Coronary artery (tissue), 2 donors: Measurements from ENCODE around the gene IGF2.

Experiments used
- DNase-seq: peaks from one replicate; pipeline ENCODE4 v3.0.0-alpha.2; 2017; ENCODE audit warnings: low spot score
- H3K27ac ChIP-seq, 2 donors: fragments of 200-600 bp; sonication (generic); one replicate each; pipeline ENCODE4 v1.5.1; 2016 to 2019
- H3K4me3 ChIP-seq: fragments of 200-600 bp; sonication (generic); 2 replicates; pipeline ENCODE4 v1.5.1; 2016; ENCODE audit warnings: mild to moderate bottlenecking, moderate library complexity
- CTCF ChIP-seq: fragments of 200-600 bp; sonication (generic); IDR thresholded peaks from one replicate; pipeline ENCODE4 v1.5.1; 2019; ENCODE audit warnings: antibody characterized with exemption

IGF2 gene

GRCh38 chr11:2158296-2158737 lies 19.1 kb upstream of the IGF2 start:
- Histone ChIP-seq H3K4me3 (no peak overlapping the region), H3K27ac (no peak overlapping the region)
- DNase-seq, result no peak
- no peak for TF ChIP-seq CTCF

GRCh38 chr11:2157294-2158040 lies 18.3 kb upstream of the IGF2 start:
- no peak overlapping the region for H3K4me3 ChIP-seq
- no peak for DNase-seq
- H3K27ac ChIP-seq, result no peak overlapping the region
- TF ChIP-seq CTCF, result no peak

GRCh38 chr11:2156416-2157182 lies 17.4 kb upstream of the IGF2 start:
- H3K4me3 ChIP-seq, result no peak overlapping the region
- TF ChIP-seq CTCF, result peak; percentile 51
- DNase-seq, result no peak
- H3K27ac ChIP-seq, result no peak overlapping the region

- H3K27ac ChIP-seq, result no peak overlapping the region
- H3K4me3 ChIP-seq, result no peak overlapping the region
- DNase-seq, result no peak
- TF ChIP-seq CTCF, result no peak
Measured at GRCh38 chr11:2155511-2155910, 16.3 kb upstream of the IGF2 start.

- no peak for DNase-seq
- no peak overlapping the region for H3K27ac ChIP-seq
- no peak overlapping the region for H3K4me3 ChIP-seq
- no peak for TF ChIP-seq CTCF
Measured at GRCh38 chr11:2154889-2155288, 15.7 kb upstream of the IGF2 start.

- no peak for TF ChIP-seq CTCF
- DNase-seq, result no peak
Measured at GRCh38 chr11:2154195-2154585, 15.0 kb upstream of the IGF2 start.

More at GRCh38 chr11:2154195-2154585, 15.0 kb upstream of the IGF2 start:
- H3K4me3 ChIP-seq, result no peak overlapping the region
- H3K27ac ChIP-seq, result no peak overlapping the region
